Calu3 (cell line): ENCODE results near the gene TMPRSS2. TPM values are rescaled to one million over a fixed set of nuclear protein-coding genes. Genes with fewer than 3 reads are reported as not detected.

ENCODE experiments used
- BruUV-seq: library from RNA; stranded (reverse); fragments of 400-500 nt; replicated peaks from 2 replicates; lab custom pipeline; 2021; lab: Mats Ljungman, UMichigan
- CTCF ChIA-PET: fragments of 300-600 bp; sonication (Branson Sonifier 250); formaldehyde crosslinking; loops from one replicate; lab custom pipeline; 2022; ENCODE audit warnings: antibody characterized with exemption; lab: Charles Lee
- DNase-seq: peaks from one replicate; pipeline ENCODE4 v3.0.0; 2022
- H3K27ac Mint-ChIP-seq: one replicate; pipeline ENCODE4 v1.8.0; 2022; ENCODE audit warnings: mixed read lengths; ENCODE audit not compliant: unreplicated experiment
- H3K27me3 Mint-ChIP-seq: one replicate; pipeline ENCODE4 v1.8.0; 2022; ENCODE audit warnings: mixed read lengths; ENCODE audit not compliant: unreplicated experiment
- H3K36me3 Mint-ChIP-seq: one replicate; pipeline ENCODE4 v1.8.0; 2022; ENCODE audit warnings: mild to moderate bottlenecking, moderate library complexity, mixed read lengths; ENCODE audit not compliant: insufficient read depth, unreplicated experiment
- H3K4me1 Mint-ChIP-seq: one replicate; pipeline ENCODE4 v1.8.0; 2022; ENCODE audit warnings: mild to moderate bottlenecking, low read depth, mixed read lengths; ENCODE audit not compliant: unreplicated experiment
- H3K4me3 Mint-ChIP-seq: one replicate; pipeline ENCODE4 v1.8.0; 2022; ENCODE audit warnings: mild to moderate bottlenecking, low read depth, moderate library complexity, mixed read lengths; ENCODE audit not compliant: unreplicated experiment
- H3K9me3 Mint-ChIP-seq: one replicate; pipeline ENCODE4 v1.8.0; 2022; ENCODE audit warnings: low read depth, mixed read lengths; ENCODE audit not compliant: unreplicated experiment
- CTCF ChIP-seq: fragments of 200-600 bp; IDR thresholded peaks from one replicate; pipeline ENCODE4 v1.8.0; 2022; ENCODE audit warnings: antibody characterized with exemption; ENCODE audit not compliant: unreplicated experiment
- intact Hi-C: fragments of 100-400 bp; cut with micrococcal nuclease; formaldehyde crosslinking; loops from one replicate; pipeline ENCODE4 v1.10.0; 2022; ENCODE audit not compliant: unreplicated experiment
- total RNA-seq: library from RNA; stranded (reverse); gene quantifications from 2 replicates; pipeline ENCODE4 v1.2.3, GENCODE V29; 2022

Gene TMPRSS2
- total RNA-seq, 1 experiment from 2014 or later: 13.1 TPM

DNA sequence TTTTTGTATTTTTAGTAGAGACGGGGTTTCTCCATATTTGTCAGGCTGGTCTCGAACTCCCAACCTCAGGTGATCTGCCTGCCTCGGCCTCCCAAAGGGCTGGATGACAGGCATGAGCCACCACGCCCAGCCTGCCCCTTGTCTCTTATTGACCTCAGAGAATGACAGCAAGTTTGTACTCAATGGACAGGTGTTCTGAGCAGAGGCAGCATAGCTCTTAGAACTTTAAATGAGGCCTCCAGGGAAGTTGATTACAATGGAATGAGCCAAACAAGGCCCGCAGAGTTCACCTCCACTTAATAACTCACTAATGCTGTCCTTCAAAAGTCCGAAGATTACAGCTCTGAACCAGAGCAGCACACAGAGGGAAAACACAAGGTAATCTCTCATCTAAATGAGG, 10.9 kb downstream of the TMPRSS2 start:
- no peak overlapping the region for H3K4me3 Mint-ChIP-seq
- no peak overlapping the region for H3K27ac Mint-ChIP-seq
- H3K36me3 Mint-ChIP-seq: no peaks in the 10 kb centered on the region
- H3K27me3 Mint-ChIP-seq: no peaks in the 10 kb centered on the region
- no peak for DNase-seq
- CTCF ChIA-PET: no interaction called here
- intact Hi-C loops: no loop called here
- H3K4me1 Mint-ChIP-seq: peaks cover 34% of the 10 kb centered on the region
- BruUV-seq: no TSS peak
- TF ChIP-seq CTCF: no peak
- H3K9me3 Mint-ChIP-seq: no peaks in the 10 kb centered on the region

GRCh38 chr21:41494242-41494641, 13.7 kb downstream of the TMPRSS2 start:
- Mint-ChIP-seq H3K4me1 (peaks cover 13% of the 10 kb centered on the region), H3K9me3 (no peaks in the 10 kb centered on the region), H3K4me3 (no peak overlapping the region), H3K27me3 (no peaks in the 10 kb centered on the region), H3K36me3 (no peaks in the 10 kb centered on the region), H3K27ac (no peak overlapping the region)
- no TSS peak for BruUV-seq
- CTCF ChIA-PET: no interaction called here
- DNase-seq: no peak
- no peak for TF ChIP-seq CTCF
- intact Hi-C loops: no loop called here

DNA sequence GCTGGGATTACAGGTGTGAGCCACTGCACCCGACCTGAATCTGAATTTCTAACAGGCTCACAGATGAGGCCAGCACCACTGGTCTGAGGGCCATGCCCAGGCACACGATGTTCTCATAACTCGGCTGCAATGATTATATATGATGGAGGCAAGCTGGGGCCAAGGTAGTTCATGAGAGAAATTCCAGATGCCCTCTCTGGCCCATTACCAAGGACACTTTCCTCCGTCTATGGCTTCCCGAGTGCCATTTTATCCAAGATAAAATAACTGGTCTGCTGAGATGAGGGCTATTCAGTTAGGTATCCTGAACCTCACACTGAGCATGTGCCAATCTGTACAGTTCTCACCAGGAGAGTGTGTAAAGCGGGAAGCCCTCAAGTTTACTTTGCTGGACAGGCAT, 16.5 kb downstream of the TMPRSS2 start:
- BruUV-seq: no TSS peak
- H3K4me1 Mint-ChIP-seq: no peaks in the 10 kb centered on the region
- no peak overlapping the region for H3K4me3 Mint-ChIP-seq

DNA sequence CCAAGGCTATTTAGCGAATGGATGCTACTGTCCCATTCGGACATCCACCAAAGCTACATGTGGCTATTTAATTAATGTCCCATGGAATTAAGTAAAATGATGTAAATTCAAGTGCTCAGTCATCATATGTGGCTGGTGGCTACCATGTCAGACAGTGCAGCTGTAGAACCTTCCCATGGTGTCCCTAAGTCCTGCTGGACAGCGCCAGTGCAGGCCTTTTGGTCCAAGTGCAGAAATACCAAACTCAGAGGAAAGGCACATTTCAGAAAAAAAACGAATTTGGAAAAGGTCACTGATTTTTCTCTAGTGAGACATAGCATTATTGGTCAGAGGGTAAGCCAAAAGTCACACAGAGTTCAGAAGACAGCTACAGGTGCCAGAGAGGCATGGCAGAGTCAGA, 17.6 kb downstream of the TMPRSS2 start:
- CTCF ChIA-PET: no interaction called here
- intact Hi-C loops: no loop called here
- Mint-ChIP-seq H3K27ac (no peak overlapping the region), H3K9me3 (no peaks in the 10 kb centered on the region), H3K27me3 (no peaks in the 10 kb centered on the region), H3K4me1 (no peaks in the 10 kb centered on the region), H3K36me3 (no peaks in the 10 kb centered on the region), H3K4me3 (no peak overlapping the region)
- DNase-seq: no peak
- TF ChIP-seq CTCF: no peak
- BruUV-seq: no TSS peak

More for the DNA sequence above, 16.5 kb downstream of the TMPRSS2 start:
- Mint-ChIP-seq H3K27me3 (no peaks in the 10 kb centered on the region), H3K36me3 (no peaks in the 10 kb centered on the region), H3K27ac (no peak overlapping the region), H3K9me3 (no peaks in the 10 kb centered on the region)
- no peak for DNase-seq
- intact Hi-C loops: no loop called here
- CTCF ChIA-PET: no interaction called here
- no peak for TF ChIP-seq CTCF
